ENCODE results near the gene TRPM8. TPM values are rescaled to one million over a fixed set of nuclear protein-coding genes. Genes with fewer than 3 reads are reported as not detected.
A peak's percentile ranks its signal among the peaks of the same experiment; 100 is the strongest.

The TRPM8 gene
- total and polyA plus RNA-seq, 2 donors from 2014 or later = 2.5 TPM; not detected in 1

DNA sequence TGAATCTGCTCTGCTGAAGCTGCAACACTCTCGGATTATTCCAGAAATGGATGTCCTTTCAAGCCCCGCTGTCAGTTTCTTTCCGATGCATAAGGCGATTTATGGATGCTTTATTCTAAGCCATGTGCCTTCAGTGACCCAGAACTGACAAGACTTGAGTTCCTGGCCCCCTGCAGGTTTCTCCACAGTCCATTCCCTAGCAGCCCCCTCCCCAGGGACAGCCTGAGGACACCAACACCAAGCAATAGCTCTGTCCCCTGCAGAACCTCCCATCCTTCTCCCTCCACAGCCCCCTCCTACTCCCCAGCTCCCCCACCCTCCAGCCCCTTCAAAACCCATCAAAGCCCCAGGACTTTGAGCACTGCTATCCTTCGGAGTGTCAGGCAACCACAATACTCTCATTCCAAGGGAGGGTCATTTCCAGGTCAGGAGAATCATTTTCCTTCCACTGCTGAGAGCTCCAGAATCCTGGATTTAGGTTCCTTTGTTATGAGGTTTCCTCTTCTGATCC lies 108.8 kb downstream of the TRPM8 start:
- H3K27me3 ChIP-seq (ENCODE audit: control insufficient read depth, insufficient read depth, low read length) = no peaks in the 10 kb centered on the region
- no peaks in the 10 kb centered on the region for H3K36me3 ChIP-seq (ENCODE audit: control insufficient read depth in 2 of 3, insufficient read depth in 3 of 3, low read length in 3 of 3)
- TF ChIP-seq, protein P1, sequence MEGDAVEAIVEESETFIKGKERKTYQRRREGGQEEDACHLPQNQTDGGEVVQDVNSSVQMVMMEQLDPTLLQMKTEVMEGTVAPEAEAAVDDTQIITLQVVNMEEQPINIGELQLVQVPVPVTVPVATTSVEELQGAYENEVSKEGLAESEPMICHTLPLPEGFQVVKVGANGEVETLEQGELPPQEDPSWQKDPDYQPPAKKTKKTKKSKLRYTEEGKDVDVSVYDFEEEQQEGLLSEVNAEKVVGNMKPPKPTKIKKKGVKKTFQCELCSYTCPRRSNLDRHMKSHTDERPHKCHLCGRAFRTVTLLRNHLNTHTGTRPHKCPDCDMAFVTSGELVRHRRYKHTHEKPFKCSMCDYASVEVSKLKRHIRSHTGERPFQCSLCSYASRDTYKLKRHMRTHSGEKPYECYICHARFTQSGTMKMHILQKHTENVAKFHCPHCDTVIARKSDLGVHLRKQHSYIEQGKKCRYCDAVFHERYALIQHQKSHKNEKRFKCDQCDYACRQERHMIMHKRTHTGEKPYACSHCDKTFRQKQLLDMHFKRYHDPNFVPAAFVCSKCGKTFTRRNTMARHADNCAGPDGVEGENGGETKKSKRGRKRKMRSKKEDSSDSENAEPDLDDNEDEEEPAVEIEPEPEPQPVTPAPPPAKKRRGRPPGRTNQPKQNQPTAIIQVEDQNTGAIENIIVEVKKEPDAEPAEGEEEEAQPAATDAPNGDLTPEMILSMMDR (IDR thresholded peaks at IDR 0.05; ENCODE audit: borderline replicate concordance, extremely low read depth, insufficient read depth) = no peak
- intact Hi-C loops (cut with DNase I) = no loop called here
- FAIRE-seq (no peak), DNase-seq (peak in 4 of 5 donors; percentile 38 to 75 (median 58))
- H3K4me3 ChIP-seq (ENCODE audit: low read length in 3 of 3) = peak overlapping the region in 2 of 3 donors; percentile 34 to 38
- H3K27ac ChIP-seq (ENCODE audit: low read depth in 2 of 2, low read length in 2 of 2) = no peak overlapping the region
- H3K9ac ChIP-seq (ENCODE audit: low read length in 3 of 3) = no peak overlapping the region
- peaks cover 0 to 2% (median 0%) of the 10 kb centered on the region in 3 donors for H3K4me1 ChIP-seq (ENCODE audit: control insufficient read depth in 2 of 3, insufficient read depth in 2 of 3, low read depth in 1 of 3, low read length in 3 of 3)
- no peaks in the 10 kb centered on the region for H3K9me3 ChIP-seq (ENCODE audit: control insufficient read depth in 2 of 3, insufficient read depth in 1 of 3, low read length in 3 of 3)

DNA sequence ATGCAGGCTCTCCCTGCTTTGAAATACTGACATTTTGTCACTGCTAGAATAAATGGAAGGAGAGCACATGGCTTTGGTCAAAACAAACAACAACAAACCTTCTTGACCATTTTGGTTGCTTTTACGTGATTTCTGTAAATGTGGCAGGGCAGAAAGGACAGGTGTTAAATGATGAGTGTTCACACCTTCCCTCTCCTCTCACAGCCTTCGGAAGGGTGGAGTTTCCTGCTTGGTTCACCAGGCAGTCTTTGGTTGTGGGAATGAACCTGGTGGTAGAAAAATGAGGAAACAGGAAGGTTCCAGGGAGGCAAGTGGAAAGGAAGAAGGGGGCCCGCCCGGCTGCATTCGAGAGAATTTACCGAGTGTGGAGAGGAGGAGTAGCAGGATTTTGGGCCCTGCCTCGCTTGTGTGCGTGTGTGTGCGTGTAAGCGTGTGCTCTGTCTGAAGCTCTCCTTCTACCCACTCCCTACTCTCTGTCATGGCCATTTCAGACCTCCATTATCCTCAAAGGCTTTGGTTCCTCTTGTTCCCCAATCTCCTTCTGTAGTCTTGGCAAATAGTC lies 109.6 kb downstream of the TRPM8 start:
- intact Hi-C loops (cut with DNase I) = no loop called here
- H3K27ac ChIP-seq (ENCODE audit: low read depth in 2 of 2, low read length in 2 of 2) = no peak overlapping the region
- TF ChIP-seq, protein P1 (IDR thresholded peaks at IDR 0.05; ENCODE audit: borderline replicate concordance, extremely low read depth, insufficient read depth) = no peak

DNA sequence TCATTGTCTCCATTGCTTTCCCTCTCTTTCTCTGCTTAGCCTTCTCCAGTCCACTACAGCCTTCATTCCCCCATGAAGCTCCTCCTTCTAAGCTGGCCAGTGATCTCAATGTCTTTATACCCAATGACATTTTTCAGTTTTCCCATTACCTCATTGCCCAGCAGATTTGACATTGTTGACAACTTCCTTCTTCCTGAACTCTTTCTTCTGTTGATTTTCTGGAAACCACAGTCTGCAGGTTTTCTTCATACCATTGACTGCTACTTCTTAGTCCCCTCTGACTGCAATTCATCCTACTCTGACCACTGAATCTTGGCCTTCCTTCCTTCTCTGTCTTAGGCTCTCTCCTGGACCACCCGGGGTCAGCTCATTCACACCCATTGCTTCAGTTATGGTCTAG lies 110.5 kb downstream of the TRPM8 start:
- Histone ChIP-seq H3K36me3 (ENCODE audit: control insufficient read depth in 2 of 3, insufficient read depth in 3 of 3, low read length in 3 of 3) (no peaks in the 10 kb centered on the region), H3K4me3 (ENCODE audit: low read length in 3 of 3) (no peak overlapping the region)

More for the DNA sequence above, 109.6 kb downstream of the TRPM8 start:
- Histone ChIP-seq H3K27me3 (ENCODE audit: control insufficient read depth, insufficient read depth, low read length) (no peaks in the 10 kb centered on the region), H3K4me3 (ENCODE audit: low read length in 3 of 3) (no peak overlapping the region), H3K9me3 (ENCODE audit: control insufficient read depth in 2 of 3, insufficient read depth in 1 of 3, low read length in 3 of 3) (no peaks in the 10 kb centered on the region), H3K9ac (ENCODE audit: low read length in 3 of 3) (no peak overlapping the region), H3K36me3 (ENCODE audit: control insufficient read depth in 2 of 3, insufficient read depth in 3 of 3, low read length in 3 of 3) (no peaks in the 10 kb centered on the region), H3K4me1 (ENCODE audit: control insufficient read depth in 2 of 3, insufficient read depth in 2 of 3, low read depth in 1 of 3, low read length in 3 of 3) (peaks cover 0 to 2% (median 0%) of the 10 kb centered on the region in 3 donors)
- FAIRE-seq (no peak), DNase-seq (peak in 1 of 5 donors; percentile 1)

More for the DNA sequence above, 110.5 kb downstream of the TRPM8 start:
- no peaks in the 10 kb centered on the region for H3K9me3 ChIP-seq (ENCODE audit: control insufficient read depth in 2 of 3, insufficient read depth in 1 of 3, low read length in 3 of 3)
- no peak overlapping the region for H3K27ac ChIP-seq (ENCODE audit: low read depth in 2 of 2, low read length in 2 of 2)
- TF ChIP-seq, protein P1 (IDR thresholded peaks at IDR 0.05; ENCODE audit: borderline replicate concordance, extremely low read depth, insufficient read depth) = no peak
- H3K4me1 ChIP-seq (ENCODE audit: control insufficient read depth in 2 of 3, insufficient read depth in 2 of 3, low read depth in 1 of 3, low read length in 3 of 3) = peaks cover 0 to 2% (median 0%) of the 10 kb centered on the region in 3 donors
- DNase-seq (no peak), FAIRE-seq (no peak)
- intact Hi-C loops (cut with DNase I) = no loop called here
- no peaks in the 10 kb centered on the region for H3K27me3 ChIP-seq (ENCODE audit: control insufficient read depth, insufficient read depth, low read length)
- no peak overlapping the region for H3K9ac ChIP-seq (ENCODE audit: low read length in 3 of 3)

All from kidney (tissue), 14 donors.